HG03378 (cell line): ENCODE results near the gene IRAK1.

Experiments
- ATAC-seq: cut with Tn5 transposase; IDR thresholded peaks from one replicate; pipeline ENCODE4 v1.9.1; 2021; ENCODE audit warnings: mild to moderate bottlenecking, moderate library complexity; ENCODE audit not compliant: unreplicated experiment

Gene IRAK1

GRCh38 chrX:154043003-154043763 lies 23.5 kb upstream of the IRAK1 start:
- ATAC-seq, result no peak

- ATAC-seq, result no peak
Measured at GRCh38 chrX:154040863-154041262, 21.2 kb upstream of the IRAK1 start.

- ATAC-seq, result no peak
Measured at GRCh38 chrX:154040307-154040756, 20.6 kb upstream of the IRAK1 start.

GRCh38 chrX:154039577-154039976 lies 19.9 kb upstream of the IRAK1 start:
- no peak for ATAC-seq

GRCh38 chrX:154038656-154039055 lies 19.0 kb upstream of the IRAK1 start:
- ATAC-seq, result no peak

- no peak for ATAC-seq
Measured at GRCh38 chrX:154037754-154038153, 18.1 kb upstream of the IRAK1 start.

- no peak for ATAC-seq
Measured at GRCh38 chrX:154036513-154036912, 16.8 kb upstream of the IRAK1 start.

GRCh38 chrX:154033848-154034247 lies 14.1 kb upstream of the IRAK1 start:
- no peak for ATAC-seq

- no peak for ATAC-seq
Measured at GRCh38 chrX:154032653-154033052, 13.0 kb upstream of the IRAK1 start.

- no peak for ATAC-seq
Measured at GRCh38 chrX:154032160-154032559, 12.5 kb upstream of the IRAK1 start.

GRCh38 chrX:154030715-154031305 lies 11.1 kb upstream of the IRAK1 start:
- ATAC-seq, result no peak

GRCh38 chrX:154030266-154030665 lies 10.6 kb upstream of the IRAK1 start:
- no peak for ATAC-seq

- no peak for ATAC-seq
Measured at GRCh38 chrX:154029439-154029838, 9.7 kb upstream of the IRAK1 start.

GRCh38 chrX:154028502-154029184 lies 8.9 kb upstream of the IRAK1 start:
- no peak for ATAC-seq

- no peak for ATAC-seq
Measured at GRCh38 chrX:154027986-154028385, 8.3 kb upstream of the IRAK1 start.

- no peak for ATAC-seq
Measured at GRCh38 chrX:154027022-154027402, 7.3 kb upstream of the IRAK1 start.

GRCh38 chrX:154026136-154027021 lies 6.7 kb upstream of the IRAK1 start:
- ATAC-seq, result no peak

- no peak for ATAC-seq
Measured at GRCh38 chrX:154025230-154025629, 5.5 kb upstream of the IRAK1 start.

- ATAC-seq, result no peak
Measured at GRCh38 chrX:154024271-154024670, 4.6 kb upstream of the IRAK1 start.

- ATAC-seq, result no peak
Measured at GRCh38 chrX:154023276-154024000, 3.7 kb upstream of the IRAK1 start.
